CD4-positive, alpha-beta T cell (primary cell): ENCODE results near the gene ACAP2. TPM values are rescaled to one million over a fixed set of nuclear protein-coding genes. Genes with fewer than 3 reads are reported as not detected.

Experiments used
- ATAC-seq: fragments of 200-7000 bp; cut with Tn5 transposase; one replicate; pipeline ENCODE4 v1.10.0; 2022; ENCODE audit warnings: mild to moderate bottlenecking; ENCODE audit not compliant: poor library complexity
- CTCF ChIA-PET: fragments of 350-600 bp; sonication (Branson Sonifier 250); formaldehyde crosslinking; loops from one replicate; lab custom pipeline; 2021; ENCODE audit warnings: antibody characterized with exemption, inconsistent platforms; lab: Charles Lee
- POLR2A ChIA-PET: fragments of 350-600 bp; sonication (Branson Sonifier 250); formaldehyde crosslinking; loops from one replicate; lab custom pipeline; 2021; ENCODE audit warnings: antibody characterized with exemption, inconsistent platforms; lab: Charles Lee
- DNase-seq, 14 experiments: peaks; one replicate each; pipeline ENCODE4 v3.0.0-alpha.2; 2013 to 2020; ENCODE audit warnings: mixed read lengths in 2 of 14
- H3K27ac ChIP-seq, 2 donors: one replicate each; pipeline versions ENCODE4 v1.5.1 to v1.7.0; 2013; ENCODE audit warnings: low read length in 2 of 2, low read depth in 1 of 2, mild to moderate bottlenecking in 1 of 2
- H3K27me3 ChIP-seq, 2 experiments: 1 replicate in 1 of 2; 2 replicates in 1 of 2; pipeline versions ENCODE4 v1.6.1 to v1.7.0; 2013; ENCODE audit warnings: low read length in 2 of 2, control low read depth in 1 of 2, mild to moderate bottlenecking in 1 of 2, moderate library complexity in 1 of 2; ENCODE audit not compliant: insufficient read depth in 2 of 2, control insufficient read depth in 1 of 2
- H3K36me3 ChIP-seq: one replicate; pipeline ENCODE4 v1.6.1; 2013; ENCODE audit warnings: low read length, control low read depth; ENCODE audit not compliant: insufficient read depth
- H3K4me1 ChIP-seq: one replicate; pipeline ENCODE4 v1.6.1; 2013; ENCODE audit warnings: low read length, control low read depth; ENCODE audit not compliant: insufficient read depth
- H3K4me3 ChIP-seq: one replicate; pipeline ENCODE4 v1.5.1; 2013; ENCODE audit warnings: mild to moderate bottlenecking, low read length, moderate library complexity
- H3K9me3 ChIP-seq, 2 experiments: 1 replicate in 1 of 2; 2 replicates in 1 of 2; pipeline versions ENCODE4 v1.6.1 to v1.7.0; 2013; ENCODE audit warnings: low read length in 2 of 2, mild to moderate bottlenecking in 2 of 2, control low read depth in 1 of 2, moderate library complexity in 1 of 2; ENCODE audit not compliant: control insufficient read depth in 1 of 2, insufficient read depth in 1 of 2
- H3K27ac Mint-ChIP-seq: one replicate; pipeline ENCODE4 v1.8.0; 2020; ENCODE audit warnings: mixed read lengths
- H3K27me3 Mint-ChIP-seq: one replicate; pipeline ENCODE4 v1.8.0; 2021; ENCODE audit warnings: mixed read lengths
- H3K36me3 Mint-ChIP-seq: one replicate; pipeline ENCODE4 v1.8.0; 2021; ENCODE audit warnings: low read depth, mixed read lengths
- H3K4me1 Mint-ChIP-seq: one replicate; pipeline ENCODE4 v1.8.0; 2021; ENCODE audit warnings: low read depth, mixed read lengths
- H3K4me3 Mint-ChIP-seq: one replicate; pipeline ENCODE4 v1.8.0; 2020; ENCODE audit warnings: mild to moderate bottlenecking, mixed read lengths
- H3K9me3 Mint-ChIP-seq: one replicate; pipeline ENCODE4 v1.8.0; 2020; ENCODE audit warnings: mixed read lengths
- CTCF ChIP-seq: fragments of 200-600 bp; IDR thresholded peaks from one replicate; pipeline ENCODE4 v1.8.0; 2022; ENCODE audit warnings: antibody characterized with exemption, mild to moderate bottlenecking
- intact Hi-C, 2 experiments: fragments of 100-400 bp; cut with DNase I in 1 of 2; cut with micrococcal nuclease in 1 of 2; formaldehyde crosslinking; loops; one replicate each; pipeline versions ENCODE4 v1.15.1 to v1.9.0; 2023 to 2025; cut with DNase I, micrococcal nuclease
- total RNA-seq, 174 experiments: library from RNA in 2 of 174; stranded (reverse) in 2 of 174; gene quantifications; one replicate each; pipeline ENCODE4 v1.2.3 and lab custom pipeline; 2021 to 2026

The ACAP2 gene
- total RNA-seq, 2 experiments from 2014 or later = 50.7 to 51.4 TPM

GRCh38 chr3:195468841-195469240 is 26.0 kb upstream of the ACAP2 start:
- no peak overlapping the region for H3K4me3 ChIP-seq
- no peaks in the 10 kb centered on the region for H3K27me3 ChIP-seq
- ChIA-PET CTCF (no interaction called here), POLR2A (no interaction called here)
- Mint-ChIP-seq H3K4me3 (no peak overlapping the region), H3K27ac (peak overlapping the region; percentile 76), H3K4me1 (peaks cover 8% of the 10 kb centered on the region), H3K27me3 (no peaks in the 10 kb centered on the region), H3K9me3 (peaks cover 14% of the 10 kb centered on the region), H3K36me3 (peaks cover 5% of the 10 kb centered on the region)
- H3K27ac ChIP-seq = no peak overlapping the region
- no peak for TF ChIP-seq CTCF
- peaks cover 8 to 14% of the 10 kb centered on the region in 2 experiments for H3K9me3 ChIP-seq
- intact Hi-C loops = no loop called here
- no peak for ATAC-seq
- no peak for DNase-seq
- no peaks in the 10 kb centered on the region for H3K36me3 ChIP-seq
- no peaks in the 10 kb centered on the region for H3K4me1 ChIP-seq

- peaks cover 8 to 14% of the 10 kb centered on the region in 2 experiments for H3K9me3 ChIP-seq
- ChIA-PET CTCF (no interaction called here), POLR2A (no interaction called here)
- Mint-ChIP-seq H3K4me3 (no peak overlapping the region), H3K36me3 (peaks cover 5% of the 10 kb centered on the region), H3K27me3 (no peaks in the 10 kb centered on the region), H3K27ac (peak overlapping the region; percentile 76), H3K4me1 (peaks cover 8% of the 10 kb centered on the region), H3K9me3 (peaks cover 14% of the 10 kb centered on the region)
- TF ChIP-seq CTCF = no peak
- ATAC-seq (peak; percentile 55), DNase-seq (peak in 2 of 14 experiments; percentile 19 to 24)
- H3K27me3 ChIP-seq = no peaks in the 10 kb centered on the region
- no peaks in the 10 kb centered on the region for H3K36me3 ChIP-seq
- H3K4me3 ChIP-seq = no peak overlapping the region
- no peaks in the 10 kb centered on the region for H3K4me1 ChIP-seq
- no peak overlapping the region for H3K27ac ChIP-seq
- intact Hi-C loops = no loop called here
Observed at GRCh38 chr3:195468391-195468776, 25.6 kb upstream of the ACAP2 start.

GRCh38 chr3:195467641-195468390 is 25.0 kb upstream of the ACAP2 start:
- H3K4me3 ChIP-seq = no peak overlapping the region
- DNase-seq = peak in 2 of 14 experiments; percentile 19 to 26
- no peaks in the 10 kb centered on the region for H3K4me1 ChIP-seq
- no peak overlapping the region for H3K27ac ChIP-seq
- H3K27me3 Mint-ChIP-seq = no peaks in the 10 kb centered on the region
- intact Hi-C loops = no loop called here
- H3K9me3 Mint-ChIP-seq = peaks cover 14% of the 10 kb centered on the region
- H3K36me3 Mint-ChIP-seq = peaks cover 5% of the 10 kb centered on the region
- TF ChIP-seq CTCF = no peak
- peaks cover 8 to 14% of the 10 kb centered on the region in 2 experiments for H3K9me3 ChIP-seq
- peak overlapping the region; percentile 76 for H3K27ac Mint-ChIP-seq
- no peaks in the 10 kb centered on the region for H3K27me3 ChIP-seq
- ChIA-PET POLR2A (no interaction called here), CTCF (no interaction called here)
- H3K4me1 Mint-ChIP-seq = peaks cover 8% of the 10 kb centered on the region
- no peak overlapping the region for H3K4me3 Mint-ChIP-seq
- peak; percentile 82 for ATAC-seq
- no peaks in the 10 kb centered on the region for H3K36me3 ChIP-seq
